H1 (cell line): Measurements from ENCODE around the gene VWCE. TPM values are rescaled to one million over a fixed set of nuclear protein-coding genes. Genes with fewer than 3 reads are reported as not detected.

ENCODE experiments used
- CTCF ChIA-PET: fragments of 300-600 bp; sonication (Branson Sonifier 250); formaldehyde crosslinking; loops from one replicate; lab custom pipeline; 2021; ENCODE audit not compliant: partially characterized antibody; lab: Charles Lee
- POLR2A ChIA-PET: fragments of 300-600 bp; sonication (Branson Sonifier 250); formaldehyde crosslinking; loops from one replicate; lab custom pipeline; 2021; ENCODE audit warnings: inconsistent platforms; ENCODE audit not compliant: partially characterized antibody; lab: Charles Lee
- DNase-seq, 2 experiments: peaks; one replicate each; pipeline versions ENCODE4 v3.0.0 to v3.0.0-alpha.2; 2010 to 2022; ENCODE audit warnings: low spot score in 2 of 2, low read depth in 1 of 2, mixed read lengths in 1 of 2
- FAIRE-seq: peaks from 2 replicates; lab custom pipeline; 2011; peaks lifted over from hg19 to GRCh38; lab: Jason Lieb, UNC
- H2AFZ ChIP-seq: 2 replicates; pipeline ENCODE4 v1.8.1; 2012; ENCODE audit warnings: low read length, inconsistent platforms
- H2AK5ac ChIP-seq: 2 replicates; pipeline ENCODE4 v1.6.1; 2013; ENCODE audit warnings: low read depth, low read length
- H2BK120ac ChIP-seq: replicated peaks from 2 replicates; pipeline ENCODE3; 2013; ENCODE audit warnings: low read depth, low read length, inconsistent platforms
- H2BK12ac ChIP-seq: 2 replicates; pipeline ENCODE4 v1.6.1; 2013; ENCODE audit warnings: low read depth, low read length
- H2BK15ac ChIP-seq: 2 replicates; pipeline ENCODE4 v1.6.1; 2013; ENCODE audit warnings: low read length
- H2BK20ac ChIP-seq: 2 replicates; pipeline ENCODE4 v1.6.1; 2013; ENCODE audit warnings: low read length
- H2BK5ac ChIP-seq: 2 replicates; pipeline ENCODE4 v1.6.1; 2013; ENCODE audit warnings: low read depth, low read length
- H3K14ac ChIP-seq: 2 replicates; pipeline ENCODE4 v1.6.1; 2013; ENCODE audit warnings: inconsistent platforms; ENCODE audit not compliant: insufficient read length
- H3K18ac ChIP-seq: 2 replicates; pipeline ENCODE4 v1.6.1; 2013; ENCODE audit warnings: low read length; ENCODE audit errors: extremely low read depth
- H3K23ac ChIP-seq: 2 replicates; pipeline ENCODE4 v1.6.1; 2013; ENCODE audit warnings: inconsistent platforms; ENCODE audit not compliant: insufficient read length
- H3K23me2 ChIP-seq: 2 replicates; pipeline ENCODE4 v1.6.1; 2013; ENCODE audit warnings: low read depth, low read length
- H3K27ac ChIP-seq: 2 replicates; pipeline ENCODE4 v1.6.1; 2011; ENCODE audit warnings: low read depth, low read length, inconsistent platforms
- H3K27me3 ChIP-seq, 4 experiments: replicated peaks in 1 of 4; 1 replicate in 1 of 4; 2 replicates in 3 of 4; pipeline versions ENCODE4 v1.6.1 to v1.8.1; 2011 to 2013; ENCODE audit warnings: low read length in 3 of 4, mild to moderate bottlenecking in 3 of 4, inconsistent platforms in 2 of 4, mixed read lengths in 2 of 4, moderate library complexity in 1 of 4; ENCODE audit not compliant: control insufficient read depth in 3 of 4, insufficient read depth in 3 of 4; ENCODE audit errors: extremely low read depth in 1 of 4
- H3K36me3 ChIP-seq, 4 experiments: 2 replicates each; pipeline versions ENCODE4 v1.6.1 to v1.8.1; 2011 to 2013; ENCODE audit warnings: mild to moderate bottlenecking in 4 of 4, low read length in 3 of 4, moderate library complexity in 2 of 4, control low read depth in 1 of 4, inconsistent platforms in 1 of 4; ENCODE audit not compliant: insufficient read depth in 4 of 4, control insufficient read depth in 2 of 4
- H3K4ac ChIP-seq: replicated peaks from 2 replicates; pipeline ENCODE3; 2013; ENCODE audit warnings: low read length, low read depth, mixed read lengths, inconsistent platforms; ENCODE audit not compliant: insufficient read length
- H3K4me1 ChIP-seq, 4 experiments: replicated peaks in 1 of 4; 1 replicate in 1 of 4; 2 replicates in 3 of 4; pipeline versions ENCODE4 v1.6.1 to v1.8.1; 2011 to 2013; ENCODE audit warnings: low read length in 3 of 4, inconsistent platforms in 2 of 4, mixed read lengths in 1 of 4; ENCODE audit not compliant: insufficient read depth in 4 of 4, control insufficient read depth in 3 of 4
- H3K4me2 ChIP-seq, 2 experiments: 2 replicates each; pipeline versions ENCODE4 v1.6.1 to v1.8.1; 2011 to 2013; ENCODE audit warnings: low read depth in 2 of 2, low read length in 2 of 2, control low read depth in 1 of 2, inconsistent platforms in 1 of 2, mild to moderate bottlenecking in 1 of 2; ENCODE audit not compliant: insufficient read depth in 1 of 2
- H3K4me3 ChIP-seq, 4 experiments: fragments of 200-600, 300-600 bp in 1 of 4; sonication (generic), shearing (Covaris generic), sonication (Bioruptor Twin) in 1 of 4; 2 replicates each; pipeline versions ENCODE4 v1.5.1 to v1.8.1; 2011 to 2016; ENCODE audit warnings: low read length in 4 of 4, low read depth in 3 of 4, control low read depth in 2 of 4, inconsistent platforms in 2 of 4, mild to moderate bottlenecking in 2 of 4, mixed read lengths in 1 of 4, moderate library complexity in 1 of 4; ENCODE audit not compliant: insufficient read depth in 2 of 4; ENCODE audit errors: extremely low read depth in 1 of 4
- H3K56ac ChIP-seq: replicated peaks from 2 replicates; pipeline ENCODE3; 2013; ENCODE audit warnings: low read depth, mild to moderate bottlenecking, mixed read lengths, low read length, inconsistent platforms; ENCODE audit not compliant: insufficient read length
- H3K79me1 ChIP-seq: 2 replicates; pipeline ENCODE4 v1.6.1; 2013; ENCODE audit warnings: low read depth, low read length, control low read depth
- H3K79me2 ChIP-seq, 2 experiments: 2 replicates each; pipeline versions ENCODE4 v1.6.1 to v1.8.1; 2012 to 2013; ENCODE audit warnings: low read length in 2 of 2, mild to moderate bottlenecking in 2 of 2, inconsistent platforms in 1 of 2; ENCODE audit not compliant: insufficient read depth in 2 of 2, control insufficient read depth in 1 of 2
- H3K9ac ChIP-seq, 4 experiments: replicated peaks in 1 of 4; 1 replicate in 1 of 4; 2 replicates in 3 of 4; pipeline versions ENCODE4 v1.6.1 to v1.8.1; 2011 to 2013; ENCODE audit warnings: low read depth in 3 of 4, low read length in 3 of 4, control low read depth in 2 of 4, mild to moderate bottlenecking in 2 of 4, moderate library complexity in 2 of 4, inconsistent platforms in 1 of 4; ENCODE audit errors: extremely low read depth in 1 of 4
- H3K9me3 ChIP-seq, 2 experiments: 2 replicates each; pipeline versions ENCODE4 v1.6.1 to v1.8.1; 2012 to 2013; ENCODE audit warnings: mild to moderate bottlenecking in 2 of 2, moderate library complexity in 2 of 2, control low read depth in 1 of 2, inconsistent platforms in 1 of 2, low read depth in 1 of 2, low read length in 1 of 2, mixed read lengths in 1 of 2; ENCODE audit not compliant: insufficient read depth in 2 of 2
- H4K20me1 ChIP-seq, 2 experiments: replicated peaks in 1 of 2; 2 replicates each; pipeline versions ENCODE3 to v1.8.1; 2011 to 2013; ENCODE audit warnings: inconsistent platforms in 2 of 2, low read length in 2 of 2, mild to moderate bottlenecking in 1 of 2; ENCODE audit not compliant: insufficient read depth in 2 of 2, control insufficient read depth in 1 of 2
- H4K5ac ChIP-seq: 2 replicates; pipeline ENCODE4 v1.6.1; 2013; ENCODE audit warnings: low read length, low read depth, mixed read lengths, inconsistent platforms; ENCODE audit not compliant: insufficient read length
- H4K8ac ChIP-seq: 2 replicates; pipeline ENCODE4 v1.8.0; 2013; ENCODE audit warnings: mild to moderate bottlenecking, moderate library complexity, low read length, inconsistent platforms; ENCODE audit not compliant: insufficient read depth; ENCODE audit errors: extremely low read depth
- H4K91ac ChIP-seq: replicated peaks from 2 replicates; pipeline ENCODE3; 2013; ENCODE audit warnings: low read length, mixed read lengths, inconsistent platforms; ENCODE audit not compliant: insufficient read length
- WGBS, 2 experiments: shearing (Covaris generic) in 1 of 2; methylation state at CpG; one replicate each; pipeline versions ENCODE4 v1.1.6 to v1.1.7; 2013 to 2015; ENCODE audit warnings: low lambda C conversion rate in 2 of 2, mixed read lengths in 2 of 2, inconsistent platforms in 1 of 2, low coverage in 1 of 2, missing lambda C conversion rate in 1 of 2; ENCODE audit not compliant: insufficient replicate concordance in 2 of 2, insufficient coverage in 1 of 2, insufficient read length in 1 of 2; ENCODE audit errors: extremely low coverage in 1 of 2, missing lambda C conversion rate in 1 of 2; 5-methylcytosine and 5-hydroxymethylcytosine counted together
- polyA plus RNA-seq, 7 experiments: library from polyadenylated mRNA; depleted of rRNA in 3 of 7; stranded (reverse) in 5 of 7; unstranded in 2 of 7; fragments of >200 nt in 5 of 7; fragments of 200-250 nt in 2 of 7; gene quantifications; 1 replicate in 5 of 7; 2 replicates in 1 of 7; 4 replicates in 1 of 7; pipeline versions ENCODE4 v1.2.1 to v1.2.3, GENCODE V29; 2011 to 2013; ENCODE audit warnings: missing spikeins in 2 of 7, mixed read lengths in 2 of 7
- total RNA-seq: library from RNA; stranded (reverse); fragmentation: NEBNext Ultra II Directional; extraction: Animal tissue kit (Norgen Biotek cat#: 25700); gene quantifications from 2 replicates; pipeline ENCODE4 v1.2.1, GENCODE V29; 2021

The VWCE gene
- total and polyA plus RNA-seq, 2 of the 8 experiments (the other 6 are each of a cell fraction or from before 2014, with no cell fraction given), result 9.5 to 12.3 TPM

- Histone ChIP-seq H3K23me2 (no peaks in the 10 kb centered on the region; the same call in 1 of the 2 replicates), H2BK12ac (no peak overlapping the region), H2BK20ac (no peak overlapping the region), H3K4me2 (no peak overlapping the region), H4K5ac (no peak overlapping the region), H3K9ac (no peak overlapping the region), H2BK5ac (no peak overlapping the region), H3K9me3 (no peaks in the 10 kb centered on the region), H3K27me3 (no peaks in the 10 kb centered on the region), H3K4me3 (no peak overlapping the region), H4K8ac (no peak overlapping the region), H3K79me1 (no peaks in the 10 kb centered on the region; the same call in 1 of the 2 replicates), H3K23ac (no peak overlapping the region), H4K20me1 (peaks cover 3 to 6% of the 10 kb centered on the region in 2 experiments), H2AFZ (no peak overlapping the region), H4K91ac (no peak overlapping the region), H2AK5ac (no peak overlapping the region), H3K27ac (no peak overlapping the region), H3K18ac (no peak overlapping the region), H3K14ac (no peak overlapping the region), H3K79me2 (no peaks in the 10 kb centered on the region), H3K4me1 (peaks cover 0 to 1% (median under 1%) of the 10 kb centered on the region in 4 experiments; a peak in 3 of 7 replicates), H2BK120ac (no peak overlapping the region), H3K56ac (no peak overlapping the region), H2BK15ac (no peak overlapping the region), H3K4ac (no peak overlapping the region), H3K36me3 (peaks cover 53 to 89% (median 77%) of the 10 kb centered on the region in 4 experiments)
- DNase-seq, result no peak
- CTCF ChIA-PET, result interaction anchor here (0.7 kb wide), 1 partner anchor 32 kb away, joined by 3 read pairs; no protein-coding TSS in a partner anchor
- FAIRE-seq, result no peak
- 95% methylated on average over 8 of the region's 9 CpGs; no CpG with 5 or more reads in 1 of the 2 experiments for WGBS, 2 experiments
- POLR2A ChIA-PET, result interaction anchor here (0.7 to 1.4 kb wide), 4 partner anchors 10 to 88 kb away, joined by 3 to 5 read pairs (median 3); no protein-coding TSS in a partner anchor
These were observed 8.6 kb upstream of the VWCE start for GRCh38 chr11:61303725-61304124.
